IPS-NIHi11 (cell line): ENCODE results near the gene RNF223.
"Not testable (repeated sequence)": the region's sequence is repeated elsewhere in the genome, so short reads cannot be mapped to it uniquely, and the experiment has no call there.

Experiments
- DNase-seq: peaks from one replicate; pipeline ENCODE4 v3.0.0; 2012; ENCODE audit warnings: mixed read lengths, low spot score

Gene RNF223

DNA sequence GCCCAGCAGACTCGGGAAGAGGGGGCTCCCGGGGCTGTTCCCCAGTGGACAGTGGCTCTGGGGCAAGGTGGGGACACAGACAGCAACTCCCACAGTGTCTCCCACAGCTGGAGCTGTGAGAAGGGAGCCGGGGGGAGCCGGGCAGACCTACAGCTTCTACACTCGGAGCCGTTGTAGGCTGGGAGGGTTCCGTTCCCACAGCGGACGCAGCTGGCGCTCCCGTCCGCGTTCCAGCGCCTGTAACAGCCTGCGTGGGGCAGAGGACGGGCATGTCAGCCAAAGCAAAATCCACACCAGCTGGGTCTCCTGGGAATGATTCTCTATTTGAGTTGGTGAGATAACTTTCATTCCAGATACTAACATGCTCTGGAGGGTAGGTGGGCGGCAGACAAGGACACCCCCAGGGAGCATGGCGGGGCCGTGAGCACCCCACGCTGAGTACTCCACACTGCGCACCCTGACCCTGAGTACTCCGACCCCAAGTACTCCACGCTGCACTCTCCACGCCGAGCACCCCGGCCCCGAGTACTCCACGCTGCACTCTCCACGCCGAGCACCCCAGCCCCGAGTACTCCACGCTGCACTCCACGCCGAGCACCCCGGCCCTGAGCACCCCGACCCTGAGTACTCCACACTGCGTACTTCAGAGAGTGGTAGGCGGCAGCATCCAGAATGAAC lies 13.4 kb upstream of the RNF223 start:
- no peak for DNase-seq

DNA sequence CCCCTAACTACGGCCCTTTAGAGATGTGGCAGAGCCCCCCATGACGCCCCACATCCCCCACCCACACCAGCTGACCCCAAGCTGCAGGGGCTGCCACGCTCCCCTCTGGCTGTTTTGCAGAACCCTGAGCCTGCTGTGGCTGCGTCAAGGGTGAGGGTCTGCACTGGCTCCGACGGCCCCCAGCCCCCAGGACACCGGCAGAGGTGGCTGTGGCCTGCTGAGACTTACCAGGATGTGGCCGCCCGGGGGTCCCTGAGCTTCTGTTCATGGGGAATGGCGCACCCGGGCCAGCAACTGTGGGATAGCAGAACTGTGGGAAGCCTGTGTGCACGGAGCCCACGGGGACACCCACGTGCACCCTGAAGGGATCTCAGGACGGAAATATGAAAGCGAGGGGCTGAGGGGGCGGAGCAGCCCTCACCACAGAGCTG lies 12.8 kb upstream of the RNF223 start:
- DNase-seq: no peak

DNA sequence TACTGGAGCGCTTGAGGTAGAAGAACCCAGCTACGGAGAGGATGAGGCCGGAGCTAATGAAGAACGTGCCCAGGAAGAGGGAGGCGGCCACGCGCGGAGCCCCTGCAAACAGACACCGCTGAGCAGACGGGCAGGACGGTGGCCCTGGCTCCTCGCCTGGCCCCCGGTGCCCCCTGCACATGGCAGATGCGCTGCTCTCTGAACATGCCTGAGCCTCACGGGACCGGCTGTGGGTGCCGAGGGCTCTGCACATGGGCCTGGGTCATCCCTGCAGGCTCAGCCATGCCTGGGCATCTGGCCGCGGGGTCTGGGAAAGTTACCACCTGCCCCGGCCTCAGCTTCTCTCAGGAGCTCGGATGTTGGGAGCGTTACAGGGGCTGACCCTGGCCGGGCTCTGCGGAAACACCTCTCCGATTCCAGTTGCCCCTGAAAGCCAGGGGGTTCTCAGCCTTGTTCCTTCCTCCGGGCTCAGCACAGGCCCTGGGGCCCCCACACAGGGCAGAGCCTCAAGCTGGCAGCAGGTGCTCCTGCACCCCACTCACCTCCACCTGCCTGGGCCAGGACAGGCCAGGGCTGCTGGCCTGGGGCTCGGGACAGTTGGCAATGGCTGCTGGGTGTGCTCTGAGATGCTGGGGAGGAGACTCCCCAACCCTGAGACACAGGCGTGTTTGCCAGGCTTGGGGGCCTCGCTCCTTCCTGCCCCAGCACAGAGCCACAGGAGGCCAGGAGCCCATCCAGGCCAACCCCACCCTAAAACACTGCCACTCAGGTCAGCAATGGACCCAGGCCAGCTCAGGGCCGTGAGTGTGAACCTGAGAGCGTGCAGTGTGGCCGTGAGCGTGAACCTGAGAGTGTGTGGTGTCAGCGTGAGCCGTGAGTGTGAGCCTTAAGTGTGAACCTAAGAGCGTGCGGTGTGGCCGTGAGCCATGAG lies 12.1 kb upstream of the RNF223 start:
- DNase-seq: no peak

DNA sequence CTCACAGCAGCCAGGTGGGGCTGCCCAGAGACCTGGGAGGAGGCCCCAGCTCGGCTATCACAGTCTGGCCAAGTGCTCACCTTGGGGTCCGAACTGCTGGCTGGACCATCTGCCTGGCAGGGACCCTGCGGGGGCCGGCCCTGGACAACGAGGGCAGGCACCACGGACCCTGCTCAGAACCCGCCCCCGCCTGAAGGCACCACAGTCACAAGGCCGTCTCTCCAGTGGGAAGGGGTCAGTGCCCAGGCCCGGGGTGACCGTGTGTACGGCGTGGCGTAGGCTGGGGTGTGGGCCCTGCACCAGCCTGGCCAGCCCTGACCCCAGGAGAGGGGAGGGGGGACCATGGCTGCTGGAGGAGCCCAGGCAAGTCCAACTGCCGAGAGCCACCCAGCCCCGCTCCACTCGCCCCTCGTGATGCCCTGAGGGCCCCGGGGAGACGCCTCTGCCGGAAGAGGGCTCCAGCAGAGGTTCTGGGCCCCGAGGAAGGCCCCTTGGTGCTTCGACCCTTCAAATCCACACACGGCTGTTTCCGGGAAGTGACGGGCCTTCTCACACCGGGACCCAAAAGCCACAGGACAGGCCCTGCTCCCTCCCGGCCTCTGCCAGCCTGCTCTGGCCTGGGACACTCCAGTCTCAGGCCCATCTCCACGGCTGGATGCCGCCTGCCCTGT lies 11.2 kb upstream of the RNF223 start:
- DNase-seq: no peak

DNA sequence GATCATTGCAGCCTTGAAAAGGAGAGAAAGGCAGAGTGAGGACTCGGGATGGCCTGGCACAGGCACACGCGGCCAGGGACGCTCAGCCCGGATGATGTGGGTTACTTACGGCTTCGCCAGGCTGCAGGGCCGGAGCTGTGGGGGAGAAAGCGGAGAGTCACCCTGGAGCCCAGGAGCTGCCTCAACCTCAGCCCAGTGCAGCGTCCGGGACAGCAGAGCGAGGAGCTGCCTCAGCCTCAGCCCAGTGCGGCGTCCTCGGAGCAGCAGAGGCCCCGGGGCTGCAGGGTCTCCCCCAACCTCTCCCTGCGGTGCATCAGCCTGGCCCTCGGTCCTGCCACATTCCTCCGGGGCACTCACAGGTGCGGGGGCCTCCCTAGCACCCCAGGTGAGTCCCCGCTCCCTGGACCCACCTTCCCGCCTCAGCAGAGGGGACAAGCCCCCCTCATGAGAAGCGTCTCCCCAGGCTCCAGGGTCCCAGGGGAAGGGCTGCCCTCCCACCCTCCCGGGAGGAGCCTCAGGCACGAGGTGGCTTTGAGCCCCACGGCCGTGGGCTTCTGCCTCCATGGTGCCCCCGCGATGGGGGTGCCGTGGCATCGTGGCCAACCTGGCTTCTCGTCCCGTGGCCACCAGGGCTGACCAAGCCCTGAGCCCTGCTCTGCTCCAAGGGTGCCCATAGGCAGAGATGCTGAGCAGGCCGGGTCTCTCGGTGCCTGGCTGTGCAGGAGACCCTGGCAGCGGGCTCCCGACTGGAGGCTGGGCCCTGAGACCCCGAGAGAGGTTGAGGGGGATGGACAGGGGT lies 10.5 kb upstream of the RNF223 start:
- no peak for DNase-seq

DNA sequence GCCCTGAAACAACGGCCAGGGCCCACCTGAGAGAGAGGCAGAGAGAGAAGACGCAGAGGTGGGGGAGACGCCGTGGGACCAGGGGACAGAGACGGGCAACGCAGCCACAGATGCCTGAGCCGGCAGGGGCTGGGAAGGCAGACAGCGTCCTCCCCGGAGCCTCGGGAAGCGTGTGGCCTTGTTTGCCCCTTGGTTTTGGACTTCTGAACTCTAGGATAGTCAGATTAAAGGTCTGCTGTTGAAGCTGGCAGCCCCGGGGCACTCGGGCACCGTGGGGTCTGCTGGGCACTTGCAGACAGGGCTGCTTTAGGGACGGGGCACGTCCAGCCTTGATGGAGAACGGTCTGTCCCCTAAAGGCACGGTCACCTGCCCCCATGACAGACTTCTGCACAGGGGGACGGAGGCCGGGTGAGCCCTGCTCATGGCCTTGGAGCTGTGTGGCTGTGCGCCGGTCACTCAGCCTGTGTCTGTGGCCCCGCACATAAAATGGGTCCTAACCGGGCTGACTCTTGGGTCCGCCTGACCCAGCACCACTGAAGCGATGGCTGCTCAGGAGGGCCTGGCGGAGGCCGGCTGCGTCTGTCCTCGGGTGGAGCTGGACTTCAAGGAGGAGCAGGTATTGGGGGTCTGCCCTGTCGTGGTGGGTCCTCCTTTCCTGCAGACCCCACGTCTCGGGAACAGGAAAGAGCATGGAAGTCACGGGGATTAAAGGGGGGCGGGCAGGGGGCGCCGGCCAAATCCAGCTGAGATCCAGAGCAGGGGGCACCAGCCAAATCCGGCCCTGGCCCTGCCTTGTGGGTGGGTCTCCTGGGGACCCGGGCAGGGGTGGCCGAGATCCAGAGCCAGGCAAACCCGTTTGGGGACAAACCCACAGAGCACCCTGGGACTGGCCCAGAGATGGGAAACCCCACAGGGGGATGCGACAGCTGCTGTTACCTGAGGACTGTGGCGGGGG lies 9.6 kb upstream of the RNF223 start:
- no peak for DNase-seq

DNA sequence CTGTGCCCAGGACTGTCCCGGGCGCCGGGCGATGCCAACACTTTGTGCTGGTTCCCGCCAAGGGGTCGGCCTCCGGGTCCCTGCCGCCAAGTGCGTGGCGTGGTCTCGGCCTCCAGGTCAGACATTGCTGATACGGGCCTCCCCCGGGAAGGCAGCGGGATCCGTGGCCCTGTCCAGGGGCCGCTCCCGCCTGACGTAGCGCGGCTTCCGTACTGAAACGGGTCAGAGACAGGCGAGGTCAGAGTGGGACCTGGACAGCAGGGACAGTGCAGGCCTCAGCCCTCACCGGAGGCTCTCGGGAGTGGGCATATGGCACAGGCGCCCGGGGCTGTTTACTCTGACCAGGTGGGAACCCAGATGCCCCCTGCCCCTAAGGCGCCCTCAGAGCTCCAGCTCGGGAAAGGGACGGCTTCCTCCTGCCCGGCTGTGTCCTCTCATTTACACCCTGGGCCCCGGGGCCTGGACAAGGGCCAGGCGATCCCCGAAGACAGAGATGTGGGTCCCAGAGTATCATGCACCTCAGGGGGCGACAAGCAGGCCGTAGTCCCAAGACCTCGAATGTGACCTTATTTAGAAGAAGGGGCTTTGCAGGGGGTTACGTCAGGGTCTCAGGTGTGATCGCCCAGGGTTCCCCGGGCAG lies 8.8 kb upstream of the RNF223 start:
- no peak for DNase-seq

DNA sequence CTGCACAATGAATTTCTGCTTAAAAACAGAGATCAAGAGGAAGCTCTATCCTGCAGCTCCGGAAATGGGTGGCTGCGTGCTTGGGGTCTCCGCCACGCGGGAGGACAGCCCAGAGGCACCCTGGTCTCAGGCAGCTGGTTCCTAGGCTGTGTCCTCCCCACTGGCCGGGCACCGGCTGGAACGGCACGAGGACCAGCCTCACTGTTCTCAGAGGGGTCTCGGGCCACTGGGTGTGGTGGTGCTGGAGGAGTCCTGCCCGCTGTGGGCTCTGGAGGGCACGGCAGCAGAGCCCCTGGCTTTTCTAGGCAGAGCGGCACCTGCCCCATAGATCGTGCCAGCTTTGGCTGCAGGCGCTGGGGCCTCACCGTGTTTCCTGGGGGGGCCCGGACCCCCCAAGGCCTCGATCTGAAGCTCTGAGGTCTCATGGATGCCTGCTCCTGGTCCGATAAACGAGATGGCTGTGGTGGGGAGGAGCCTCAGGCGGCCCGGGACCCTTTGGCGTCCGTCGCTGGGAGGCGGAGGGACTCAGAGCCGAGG lies 8.2 kb upstream of the RNF223 start:
- DNase-seq: no peak

DNA sequence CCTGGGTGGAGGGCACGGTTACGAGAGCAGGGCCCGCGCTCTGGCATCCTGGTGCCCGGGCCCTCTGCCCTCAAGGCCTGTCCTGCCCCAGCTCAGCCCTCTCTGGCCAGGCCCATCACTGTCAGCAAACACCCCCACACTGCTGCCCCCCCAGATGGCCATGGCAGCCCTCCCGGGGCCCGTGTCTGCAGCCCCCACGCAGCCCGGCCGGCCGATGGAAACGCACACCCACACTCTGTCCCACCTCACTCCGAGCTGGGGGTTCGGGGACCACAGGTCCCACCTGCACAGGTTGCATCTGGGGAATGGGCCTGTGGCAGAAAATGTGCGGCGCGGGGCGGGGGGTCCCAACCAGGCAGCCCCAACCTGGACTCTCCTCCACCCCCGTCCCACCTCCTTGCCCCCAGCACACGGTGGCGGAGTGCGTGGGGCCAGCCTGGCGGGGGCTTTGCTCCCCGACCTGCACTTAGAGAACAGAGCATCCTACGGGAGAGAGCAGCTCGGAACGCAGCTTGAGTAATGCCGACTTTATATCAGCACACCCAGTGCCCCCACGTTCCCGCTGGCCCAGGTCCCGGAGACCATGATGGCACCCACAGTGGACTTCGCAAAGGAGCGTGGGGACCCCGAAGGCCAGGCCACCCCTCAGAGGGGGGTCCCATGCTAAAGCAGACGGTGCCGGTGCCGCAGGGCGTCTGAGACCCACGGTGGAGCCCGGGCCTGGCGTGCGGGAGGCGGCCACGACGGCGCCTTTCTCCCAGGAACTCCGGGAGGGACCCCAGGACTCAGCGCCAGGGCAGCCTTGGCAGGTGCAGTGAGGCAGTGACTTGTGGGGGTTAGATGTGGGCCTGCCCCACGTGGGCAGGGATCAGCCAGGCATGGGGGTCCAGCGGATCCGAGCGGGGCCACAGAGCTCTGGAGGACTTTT lies 7.5 kb upstream of the RNF223 start:
- DNase-seq: no peak

DNA sequence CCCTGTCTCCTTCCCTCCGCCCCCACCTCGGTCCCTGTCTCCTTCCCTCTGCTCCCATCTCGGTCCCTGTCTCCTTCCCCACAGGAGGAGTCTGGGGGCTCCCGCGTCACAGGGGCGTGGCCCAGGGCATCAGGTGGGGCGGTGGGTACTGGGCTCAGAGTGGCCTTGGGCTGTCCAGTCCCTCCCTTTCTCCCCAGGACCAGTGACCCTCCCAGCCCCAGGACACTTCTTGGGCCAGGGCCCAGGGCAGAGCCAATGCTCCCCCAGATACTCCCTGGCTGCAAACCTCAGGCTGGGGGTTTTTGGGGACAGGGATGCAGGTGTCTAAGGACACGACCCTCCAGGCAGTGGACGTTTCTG lies 6.8 kb upstream of the RNF223 start:
- DNase-seq: no peak

DNA sequence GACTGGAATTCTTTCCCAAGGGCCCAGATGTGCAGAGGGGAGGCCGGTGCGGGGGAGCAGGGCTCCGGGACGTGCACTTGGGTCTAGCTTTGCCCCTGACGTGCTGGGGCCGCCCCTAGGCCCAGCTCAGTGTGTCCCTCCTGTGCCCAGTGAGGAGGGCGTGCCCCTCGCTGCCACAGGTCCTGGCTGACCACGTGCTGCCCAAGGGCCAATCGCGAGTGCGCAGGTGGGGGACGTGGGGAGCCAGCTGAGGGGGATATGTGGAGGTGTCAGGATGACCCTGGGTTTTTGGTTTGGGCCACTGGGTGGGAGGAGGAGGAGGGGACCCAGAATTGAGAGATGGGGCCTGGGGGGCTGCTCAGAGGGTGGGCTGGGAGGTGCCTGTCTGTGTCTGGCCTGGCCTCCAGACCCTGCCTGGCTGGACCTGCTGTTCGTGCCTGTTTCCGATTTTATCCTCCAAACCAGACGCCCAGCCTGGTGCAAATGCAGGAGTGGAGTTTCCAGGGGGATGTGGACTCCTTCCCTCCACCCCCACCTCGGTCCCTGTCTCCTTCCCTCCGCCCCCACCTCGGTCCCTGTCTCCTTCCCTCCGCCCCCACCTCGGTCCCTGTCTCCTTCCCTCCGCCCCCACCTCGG lies 6.1 kb upstream of the RNF223 start:
- peak; percentile 92 for DNase-seq

DNA sequence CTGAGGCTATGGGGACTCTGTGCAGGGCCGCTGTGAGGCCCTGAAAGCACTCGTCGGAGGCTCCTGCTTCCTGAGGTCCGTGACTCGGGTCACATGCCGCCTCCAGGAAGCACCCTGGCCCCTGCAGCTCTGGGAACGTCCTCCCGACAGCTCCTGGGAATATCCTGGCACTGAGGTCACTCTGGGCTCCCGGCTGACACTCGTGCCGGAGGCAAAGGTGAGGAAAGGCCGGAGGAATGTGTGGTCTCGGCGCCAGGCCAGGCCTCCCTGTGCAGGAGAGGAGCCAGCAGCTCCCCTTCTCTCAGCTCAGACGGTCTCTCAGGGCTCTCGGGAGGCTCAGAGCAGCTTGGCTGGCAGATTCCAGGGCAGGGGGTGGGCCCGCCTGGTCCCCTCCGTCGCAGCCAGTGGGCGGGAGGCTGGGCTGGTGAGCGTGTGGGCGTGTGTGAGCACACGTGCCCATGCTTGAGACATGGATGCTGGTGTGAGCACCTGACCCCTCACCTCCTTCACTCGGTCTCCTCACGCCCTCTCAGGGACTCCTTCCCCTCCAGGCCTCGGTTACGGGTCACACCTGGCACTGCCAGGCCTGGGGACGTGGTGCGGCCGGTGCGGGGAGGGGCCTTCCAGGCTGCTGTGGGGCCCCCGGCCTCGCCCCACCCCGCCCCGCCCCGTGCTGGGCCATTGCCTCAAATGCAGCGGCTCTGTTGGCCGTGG lies 5.5 kb upstream of the RNF223 start:
- DNase-seq: peak; percentile 80

DNA sequence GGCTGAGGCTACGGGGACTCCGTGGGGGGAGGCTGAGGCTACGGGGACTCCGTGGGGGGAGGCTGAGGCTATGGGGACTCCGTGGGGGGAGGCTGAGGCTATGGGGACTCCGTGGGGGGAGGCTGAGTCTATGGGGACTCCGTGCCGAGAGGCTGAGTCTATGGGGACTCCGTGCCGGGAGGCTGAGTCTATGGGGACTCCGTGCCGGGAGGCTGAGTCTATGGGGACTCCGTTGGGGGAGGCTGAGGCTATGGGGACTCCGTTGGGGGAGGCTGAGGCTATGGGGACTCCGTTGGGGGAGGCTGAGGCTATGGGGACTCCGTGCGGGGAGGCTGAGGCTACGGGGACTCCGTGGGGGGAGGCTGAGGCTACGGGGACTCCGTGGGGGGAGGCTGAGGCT lies 3.3 kb upstream of the RNF223 start:
- DNase-seq: not testable (repeated sequence)

DNA sequence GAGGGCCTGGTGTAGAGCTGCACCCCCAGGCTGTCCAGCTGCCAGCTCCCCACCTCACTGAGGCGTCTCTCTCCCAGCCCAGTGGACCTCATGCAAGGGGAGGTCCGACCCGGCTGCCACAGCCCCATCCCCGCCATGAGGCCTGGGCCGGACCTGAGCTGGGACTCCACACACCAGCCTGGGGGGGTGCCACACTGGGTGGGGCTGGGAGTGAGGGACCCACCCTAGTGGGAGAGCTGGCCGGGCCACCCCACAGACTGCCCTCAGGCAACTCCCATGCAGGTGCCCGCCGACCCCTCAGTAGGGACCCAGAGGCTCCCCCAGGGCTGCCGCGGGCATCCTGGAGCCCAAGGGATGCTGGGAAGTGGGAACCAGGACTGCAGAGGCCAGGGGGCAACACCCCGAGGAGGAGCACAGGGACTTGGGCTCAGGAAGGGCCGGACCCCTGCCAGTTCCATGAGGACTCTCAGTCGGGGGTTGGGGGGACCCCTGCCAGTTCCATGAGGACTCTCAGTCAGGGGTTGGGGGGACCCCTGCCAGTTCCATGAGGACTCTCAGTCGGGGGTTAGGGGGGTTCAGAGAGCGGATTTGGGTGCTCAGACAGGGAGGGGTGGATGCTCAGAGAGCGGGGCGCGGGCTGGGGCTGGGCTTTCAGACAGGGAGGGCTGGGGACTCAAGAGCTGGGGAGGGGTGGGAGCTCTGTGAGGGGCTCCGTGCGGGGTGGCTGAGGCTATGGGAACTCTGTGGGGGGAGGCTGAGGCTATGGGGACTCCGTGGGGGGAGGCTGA lies 1.2 kb upstream of the RNF223 start:
- DNase-seq: no peak

DNA sequence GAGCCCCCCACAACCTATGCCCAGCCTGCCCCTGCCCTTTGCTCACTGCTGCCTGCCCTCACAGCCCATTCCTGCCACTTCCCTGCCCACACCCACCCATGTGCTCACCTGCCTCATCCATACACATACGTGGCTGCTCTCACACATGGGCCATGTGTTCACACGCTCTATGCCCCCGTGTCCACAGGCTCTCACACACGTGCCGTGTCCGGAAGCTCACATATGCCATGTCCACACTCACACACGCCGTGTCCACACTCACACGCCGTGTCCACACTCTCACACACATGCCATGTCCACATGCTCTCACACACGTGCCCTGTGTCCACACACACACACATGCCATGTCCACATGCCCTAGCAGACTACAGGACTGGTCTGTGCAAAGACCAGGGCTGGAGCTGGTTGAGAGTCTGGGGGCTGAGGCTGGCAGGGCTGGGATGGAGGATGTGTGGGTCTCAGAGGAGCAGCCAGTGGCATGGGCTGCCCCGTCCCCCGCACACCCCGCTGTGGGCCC lies 583 bp upstream of the RNF223 start:
- no peak for DNase-seq

DNA sequence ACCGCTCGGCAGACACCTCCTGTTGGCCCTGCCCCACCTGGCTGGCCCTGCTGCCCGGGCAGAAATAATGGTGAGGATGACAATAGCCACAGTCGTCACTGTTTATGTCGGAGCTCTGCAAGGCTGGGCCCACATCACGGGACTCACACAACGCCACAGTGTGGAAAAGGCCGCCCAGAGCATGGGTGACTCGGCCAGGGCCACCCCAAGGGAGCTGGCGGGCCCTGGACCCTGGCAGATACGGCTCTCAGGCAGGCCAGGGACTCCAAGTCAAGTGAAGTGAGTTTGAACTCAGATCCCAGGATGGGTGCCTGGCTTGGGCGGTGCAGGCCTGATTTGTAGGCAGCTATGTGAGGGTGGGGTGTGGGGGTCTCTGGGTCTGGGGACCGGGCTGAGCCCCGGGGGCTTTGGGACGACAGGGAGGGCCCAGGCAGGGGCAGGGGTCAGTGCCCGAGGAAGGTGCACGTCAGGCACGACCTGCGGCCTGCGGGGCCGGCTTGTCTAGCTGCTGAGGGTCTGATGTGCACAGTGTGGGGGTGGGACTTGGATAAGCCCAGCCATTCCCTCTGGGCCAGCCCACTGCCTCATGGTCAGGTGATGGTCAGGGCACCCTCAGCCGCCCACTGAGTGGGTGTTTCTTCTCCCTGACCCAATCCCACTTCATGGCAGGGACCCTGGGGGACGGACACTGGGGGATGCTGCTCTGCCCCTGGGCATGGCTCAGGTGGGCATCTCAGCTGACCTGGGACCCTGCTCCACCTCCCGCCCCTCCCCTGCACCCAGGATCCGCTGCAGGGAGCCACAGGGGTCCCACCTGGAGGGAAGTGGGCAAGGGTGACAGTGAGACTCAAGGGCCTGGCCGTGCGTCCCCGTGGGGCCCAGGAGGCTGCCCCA lies 1.0 kb downstream of the RNF223 start:
- no peak for DNase-seq
